CD14-positive monocyte (primary cell): ENCODE results near the gene CDH8. TPM values are rescaled to one million over a fixed set of nuclear protein-coding genes. Genes with fewer than 3 reads are reported as not detected.

Experiments
- DNase-seq, 3 donors: peaks; one replicate each; pipeline ENCODE4 v3.0.0-alpha.2; 2011 to 2022
- H2AFZ ChIP-seq: 2 replicates; pipeline ENCODE4 v1.6.0; 2012; ENCODE audit warnings: mild to moderate bottlenecking, low read depth, low read length, inconsistent platforms; ENCODE audit not compliant: insufficient read depth, poor library complexity, severe bottlenecking
- H3K27ac ChIP-seq, 2 donors: 1 replicate in 1 of 2; 2 replicates in 1 of 2; pipeline ENCODE4 v1.5.1; 2012 to 2013; ENCODE audit warnings: low read length in 2 of 2, control low read depth in 1 of 2, inconsistent platforms in 1 of 2, low read depth in 1 of 2, mild to moderate bottlenecking in 1 of 2
- H3K27me3 ChIP-seq, 2 donors: one replicate each; pipeline versions ENCODE4 v1.6.0 to v1.6.1; 2011 to 2013; ENCODE audit warnings: low read length in 2 of 2; ENCODE audit not compliant: control insufficient read depth in 2 of 2, insufficient read depth in 2 of 2
- H3K36me3 ChIP-seq, 2 donors: replicated peaks in 1 of 2; 1 replicate in 1 of 2; 2 replicates in 1 of 2; pipeline versions ENCODE4 v1.5.1 to v1.6.1; 2012 to 2013; ENCODE audit warnings: low read length in 2 of 2, control low read depth in 1 of 2, inconsistent platforms in 1 of 2, mild to moderate bottlenecking in 1 of 2; ENCODE audit not compliant: insufficient read depth in 2 of 2, control insufficient read depth in 1 of 2
- H3K4me1 ChIP-seq, 2 donors: 1 replicate in 1 of 2; 2 replicates in 1 of 2; pipeline versions ENCODE4 v1.5.1 to v1.6.1; 2012 to 2013; ENCODE audit warnings: low read length in 2 of 2, control low read depth in 1 of 2, inconsistent platforms in 1 of 2, mild to moderate bottlenecking in 1 of 2, moderate library complexity in 1 of 2; ENCODE audit not compliant: insufficient read depth in 2 of 2, control insufficient read depth in 1 of 2
- H3K4me2 ChIP-seq: replicated peaks from 2 replicates; pipeline ENCODE3; 2012; ENCODE audit warnings: low read length, moderate library complexity, mild to moderate bottlenecking; ENCODE audit not compliant: poor library complexity, severe bottlenecking; ENCODE audit errors: extremely low read depth
- H3K4me3 ChIP-seq, 3 experiments: fragments of 200-600 bp in 1 of 3; sonication (generic) in 1 of 3; replicated peaks in 1 of 3; 1 replicate in 2 of 3; 2 replicates in 1 of 3; pipeline ENCODE4 v1.5.1; 2011 to 2013; ENCODE audit warnings: low read length in 3 of 3, mild to moderate bottlenecking in 3 of 3, control low read depth in 2 of 3, low read depth in 2 of 3, inconsistent platforms in 1 of 3, moderate library complexity in 1 of 3
- H3K79me2 ChIP-seq: 2 replicates; pipeline ENCODE4 v1.6.0; 2012; ENCODE audit warnings: mild to moderate bottlenecking, control low read depth, inconsistent platforms, low read length, moderate library complexity; ENCODE audit not compliant: insufficient read depth
- H3K9ac ChIP-seq: 2 replicates; pipeline ENCODE4 v1.6.0; 2017; ENCODE audit warnings: low read length, mild to moderate bottlenecking; ENCODE audit not compliant: insufficient read depth, poor library complexity, severe bottlenecking
- H3K9me3 ChIP-seq, 2 donors: replicated peaks in 1 of 2; 1 replicate in 1 of 2; 2 replicates in 1 of 2; pipeline versions ENCODE4 v1.5.1 to v1.6.1; 2012 to 2013; ENCODE audit warnings: low read length in 2 of 2, control low read depth in 1 of 2; ENCODE audit not compliant: control insufficient read depth in 1 of 2, insufficient read depth in 1 of 2
- H4K20me1 ChIP-seq: 2 replicates; pipeline ENCODE4 v1.6.0; 2012; ENCODE audit warnings: mild to moderate bottlenecking, low read length, control low read depth, moderate library complexity; ENCODE audit not compliant: insufficient read depth
- H3K27ac Mint-ChIP-seq, 7 donors: one replicate each; pipeline ENCODE4 v1.8.0; 2020; ENCODE audit warnings: mild to moderate bottlenecking in 7 of 7, mixed read lengths in 7 of 7, moderate library complexity in 6 of 7, inconsistent platforms in 2 of 7
- H3K27me3 Mint-ChIP-seq, 3 donors: one replicate each; pipeline ENCODE4 v1.8.0; 2021 to 2022; ENCODE audit warnings: low read depth in 3 of 3, mild to moderate bottlenecking in 3 of 3, mixed read lengths in 3 of 3, moderate library complexity in 3 of 3, inconsistent platforms in 1 of 3
- H3K36me3 Mint-ChIP-seq, 2 donors: one replicate each; pipeline ENCODE4 v1.8.0; 2020; ENCODE audit warnings: mixed read lengths in 2 of 2, inconsistent platforms in 1 of 2, mild to moderate bottlenecking in 1 of 2
- H3K4me1 Mint-ChIP-seq: one replicate; pipeline ENCODE4 v1.8.0; 2020; ENCODE audit warnings: mild to moderate bottlenecking, mixed read lengths
- H3K4me3 Mint-ChIP-seq, 2 donors: one replicate each; pipeline ENCODE4 v1.8.0; 2020; ENCODE audit warnings: mild to moderate bottlenecking in 2 of 2, mixed read lengths in 2 of 2, moderate library complexity in 1 of 2
- H3K9me3 Mint-ChIP-seq, 7 donors: one replicate each; pipeline ENCODE4 v1.8.0; 2020 to 2022; ENCODE audit warnings: mixed read lengths in 7 of 7, mild to moderate bottlenecking in 6 of 7, moderate library complexity in 6 of 7, inconsistent platforms in 2 of 7
- WGBS: methylation state at CpG from one replicate; pipeline ENCODE4 v1.1.5; 2013; ENCODE audit warnings: missing lambda C conversion rate; ENCODE audit not compliant: insufficient coverage; 5-methylcytosine and 5-hydroxymethylcytosine counted together
- intact Hi-C, 2 donors: fragments of 100-400 bp; cut with micrococcal nuclease; formaldehyde crosslinking; loops; one replicate each; pipeline versions ENCODE4 v1.15.0 to v1.15.1; 2023
- polyA plus RNA-seq, 3 donors: library from polyadenylated mRNA; depleted of rRNA in 1 of 3; unstranded in 2 of 3; stranded (reverse) in 1 of 3; fragments of 300-500 nt in 2 of 3; fragments of >200 nt in 1 of 3; fragmentation: Illumina TruSeq in 2 of 3; gene quantifications; 1 replicate in 2 of 3; 2 replicates in 1 of 3; pipeline ENCODE4 v1.2.3, GENCODE V29; 2012 to 2021
- TF ChIP-seq, protein P1 (sequence below): fragments of 200-600 bp; IDR thresholded peaks from one replicate; pipeline ENCODE4 v1.8.0; 2022; ENCODE audit warnings: antibody characterized with exemption, mild to moderate bottlenecking

Gene CDH8
- polyA plus RNA-seq, 3 donors = not detected

DNA sequence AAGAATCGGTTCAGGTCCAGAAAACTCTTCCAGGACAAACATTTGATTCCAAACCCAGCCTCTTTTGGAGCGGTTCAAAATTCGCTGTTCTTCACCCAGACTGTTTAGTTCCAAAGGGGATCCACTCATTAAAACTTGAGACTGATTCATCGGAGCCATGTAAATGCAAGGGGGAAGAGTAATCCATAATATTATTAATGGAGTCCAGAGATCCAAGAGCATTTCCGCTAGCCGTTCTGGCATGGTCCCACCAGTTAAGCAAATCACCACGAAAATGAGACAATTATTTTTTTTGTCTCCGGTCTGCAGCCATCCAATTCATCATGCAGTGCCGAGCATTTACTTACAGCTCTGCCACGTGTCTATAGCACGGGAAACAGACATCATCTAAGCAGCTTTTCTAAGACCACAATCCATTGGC, 15.1 kb downstream of the CDH8 start:
- Histone ChIP-seq H3K27me3 (no peaks in the 10 kb centered on the region), H3K4me1 (no peaks in the 10 kb centered on the region), H3K4me3 (no peak overlapping the region), H3K79me2 (no peaks in the 10 kb centered on the region), H3K9me3 (no peaks in the 10 kb centered on the region), H3K9ac (no peak overlapping the region), H3K36me3 (no peaks in the 10 kb centered on the region), H3K27ac (no peak overlapping the region), H4K20me1 (no peaks in the 10 kb centered on the region), H3K4me2 (no peak overlapping the region), H2AFZ (no peak overlapping the region)
- peaks cover 0 to 1% (median 0%) of the 10 kb centered on the region in 3 donors for H3K27me3 Mint-ChIP-seq
- no peaks in the 10 kb centered on the region for H3K9me3 Mint-ChIP-seq
- intact Hi-C loops = no loop called here
- H3K4me1 Mint-ChIP-seq = no peaks in the 10 kb centered on the region
- 23% methylated on average over 6 of the region's 11 CpGs for WGBS
- TF ChIP-seq, protein P1, sequence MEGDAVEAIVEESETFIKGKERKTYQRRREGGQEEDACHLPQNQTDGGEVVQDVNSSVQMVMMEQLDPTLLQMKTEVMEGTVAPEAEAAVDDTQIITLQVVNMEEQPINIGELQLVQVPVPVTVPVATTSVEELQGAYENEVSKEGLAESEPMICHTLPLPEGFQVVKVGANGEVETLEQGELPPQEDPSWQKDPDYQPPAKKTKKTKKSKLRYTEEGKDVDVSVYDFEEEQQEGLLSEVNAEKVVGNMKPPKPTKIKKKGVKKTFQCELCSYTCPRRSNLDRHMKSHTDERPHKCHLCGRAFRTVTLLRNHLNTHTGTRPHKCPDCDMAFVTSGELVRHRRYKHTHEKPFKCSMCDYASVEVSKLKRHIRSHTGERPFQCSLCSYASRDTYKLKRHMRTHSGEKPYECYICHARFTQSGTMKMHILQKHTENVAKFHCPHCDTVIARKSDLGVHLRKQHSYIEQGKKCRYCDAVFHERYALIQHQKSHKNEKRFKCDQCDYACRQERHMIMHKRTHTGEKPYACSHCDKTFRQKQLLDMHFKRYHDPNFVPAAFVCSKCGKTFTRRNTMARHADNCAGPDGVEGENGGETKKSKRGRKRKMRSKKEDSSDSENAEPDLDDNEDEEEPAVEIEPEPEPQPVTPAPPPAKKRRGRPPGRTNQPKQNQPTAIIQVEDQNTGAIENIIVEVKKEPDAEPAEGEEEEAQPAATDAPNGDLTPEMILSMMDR = no peak
- H3K36me3 Mint-ChIP-seq = no peaks in the 10 kb centered on the region
- H3K4me3 Mint-ChIP-seq = no peak overlapping the region
- DNase-seq = no peak
- no peak overlapping the region for H3K27ac Mint-ChIP-seq

DNA sequence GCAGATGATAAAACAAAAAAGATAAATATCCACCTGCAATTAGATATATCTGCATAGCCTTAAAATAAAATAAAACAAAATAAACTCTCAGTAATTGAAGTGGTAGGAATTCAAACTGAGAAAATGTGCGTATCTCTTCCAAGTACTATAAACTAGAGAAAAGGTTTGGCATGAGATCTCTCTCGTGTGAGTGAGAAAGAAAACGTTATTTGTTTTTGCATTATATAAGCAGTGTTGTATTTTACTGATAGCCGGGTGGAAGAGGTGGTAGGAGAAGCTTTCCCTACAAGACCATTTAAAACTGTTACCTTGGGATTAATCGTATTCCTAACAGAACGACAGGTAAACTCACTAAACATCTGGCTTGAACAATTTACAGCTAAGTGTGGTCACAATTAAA, 15.6 kb downstream of the CDH8 start:
- DNase-seq = no peak
- Histone ChIP-seq H2AFZ (no peak overlapping the region), H3K4me2 (no peak overlapping the region), H3K9ac (no peak overlapping the region), H3K4me1 (no peaks in the 10 kb centered on the region), H3K27ac (no peak overlapping the region), H3K36me3 (no peaks in the 10 kb centered on the region), H3K79me2 (no peaks in the 10 kb centered on the region), H3K4me3 (no peak overlapping the region), H3K9me3 (no peaks in the 10 kb centered on the region), H4K20me1 (no peaks in the 10 kb centered on the region), H3K27me3 (no peaks in the 10 kb centered on the region)
- Mint-ChIP-seq H3K27me3 (peaks cover 0 to 1% (median 0%) of the 10 kb centered on the region in 3 donors), H3K27ac (no peak overlapping the region), H3K4me3 (no peak overlapping the region), H3K36me3 (no peaks in the 10 kb centered on the region), H3K4me1 (no peaks in the 10 kb centered on the region), H3K9me3 (no peaks in the 10 kb centered on the region)
- TF ChIP-seq, protein P1 = no peak
- intact Hi-C loops = no loop called here
- WGBS = no CpG with 5 or more reads among the region's 6 CpGs
